ENCODE measurements around the gene ALG13. TPM values are rescaled to one million over a fixed set of nuclear protein-coding genes. Genes with fewer than 3 reads are reported as not detected.
A peak's percentile ranks its signal among the peaks of the same experiment; 100 is the strongest.

ALG13 gene
- total RNA-seq, 2 experiments from 2014 or later: 82.2 to 86.2 TPM

- Mint-ChIP-seq H3K4me1 (ENCODE audit: low read depth) (peaks cover 37% of the 10 kb centered on the region), H3K9me3 (no peaks in the 10 kb centered on the region), H3K27me3 (no peaks in the 10 kb centered on the region), H3K36me3 (ENCODE audit: low read depth) (peaks cover 87% of the 10 kb centered on the region), H3K27ac (no peak overlapping the region), H3K4me3 (no peak overlapping the region)
- intact Hi-C loops (cut with DNase I, micrococcal nuclease): loop anchor here in 1 of 2 experiments (10.0 kb wide), 2 partner anchors 1157 to 1953 kb away; partner anchors contain the start of genes ACSL4 and AMOT
- no peaks in the 10 kb centered on the region for H3K27me3 ChIP-seq (ENCODE audit: control insufficient read depth in 1 of 2, insufficient read depth in 2 of 2, low read length in 2 of 2)
- no peak overlapping the region for H3K27ac ChIP-seq (ENCODE audit: low read depth in 1 of 2, low read length in 2 of 2)
- no peak for TF ChIP-seq CTCF (IDR thresholded peaks at IDR 0.05)
- peaks cover 58% of the 10 kb centered on the region for H3K36me3 ChIP-seq (ENCODE audit: insufficient read depth, low read length)
- no peak overlapping the region for H3K4me3 ChIP-seq (ENCODE audit: low read length)
- H3K9me3 ChIP-seq (ENCODE audit: control insufficient read depth in 1 of 2, insufficient read depth in 1 of 2, low read length in 2 of 2): no peaks in the 10 kb centered on the region
- ATAC-seq (ENCODE audit: poor library complexity): no peak
- POLR2A ChIA-PET: no interaction called here
- DNase-seq: no peak
- peaks cover 11% of the 10 kb centered on the region for H3K4me1 ChIP-seq (ENCODE audit: insufficient read depth, low read length)
- CTCF ChIA-PET: no interaction called here
Measured at GRCh38 chrX:111687305-111687704, 6.3 kb downstream of the ALG13 start.

- intact Hi-C loops (cut with DNase I, micrococcal nuclease): no loop called here
- no peak overlapping the region for H3K27ac ChIP-seq (ENCODE audit: low read depth in 1 of 2, low read length in 2 of 2)
- no peak for TF ChIP-seq CTCF (IDR thresholded peaks at IDR 0.05)
- H3K27ac Mint-ChIP-seq: no peak overlapping the region
- H3K9me3 ChIP-seq (ENCODE audit: control insufficient read depth in 1 of 2, insufficient read depth in 1 of 2, low read length in 2 of 2): no peaks in the 10 kb centered on the region
- CTCF ChIA-PET: no interaction called here
- H3K4me1 Mint-ChIP-seq (ENCODE audit: low read depth): no peaks in the 10 kb centered on the region
- H3K36me3 ChIP-seq (ENCODE audit: insufficient read depth, low read length): peaks cover 9% of the 10 kb centered on the region
- H3K4me3 ChIP-seq (ENCODE audit: low read length): no peak overlapping the region
- no peaks in the 10 kb centered on the region for H3K4me1 ChIP-seq (ENCODE audit: insufficient read depth, low read length)
- no peak overlapping the region for H3K4me3 Mint-ChIP-seq
- H3K36me3 Mint-ChIP-seq (ENCODE audit: low read depth): peaks cover 22% of the 10 kb centered on the region
- DNase-seq (no peak), ATAC-seq (ENCODE audit: poor library complexity) (no peak)
- POLR2A ChIA-PET: interaction anchor here (0.6 kb wide), 1 partner anchor 169 kb away, joined by 3 read pairs; no protein-coding TSS in a partner anchor
- no peaks in the 10 kb centered on the region for H3K9me3 Mint-ChIP-seq
- no peaks in the 10 kb centered on the region for H3K27me3 Mint-ChIP-seq
- H3K27me3 ChIP-seq (ENCODE audit: control insufficient read depth in 1 of 2, insufficient read depth in 2 of 2, low read length in 2 of 2): no peaks in the 10 kb centered on the region
Measured at GRCh38 chrX:111695297-111695880, 14.4 kb downstream of the ALG13 start.

DNA sequence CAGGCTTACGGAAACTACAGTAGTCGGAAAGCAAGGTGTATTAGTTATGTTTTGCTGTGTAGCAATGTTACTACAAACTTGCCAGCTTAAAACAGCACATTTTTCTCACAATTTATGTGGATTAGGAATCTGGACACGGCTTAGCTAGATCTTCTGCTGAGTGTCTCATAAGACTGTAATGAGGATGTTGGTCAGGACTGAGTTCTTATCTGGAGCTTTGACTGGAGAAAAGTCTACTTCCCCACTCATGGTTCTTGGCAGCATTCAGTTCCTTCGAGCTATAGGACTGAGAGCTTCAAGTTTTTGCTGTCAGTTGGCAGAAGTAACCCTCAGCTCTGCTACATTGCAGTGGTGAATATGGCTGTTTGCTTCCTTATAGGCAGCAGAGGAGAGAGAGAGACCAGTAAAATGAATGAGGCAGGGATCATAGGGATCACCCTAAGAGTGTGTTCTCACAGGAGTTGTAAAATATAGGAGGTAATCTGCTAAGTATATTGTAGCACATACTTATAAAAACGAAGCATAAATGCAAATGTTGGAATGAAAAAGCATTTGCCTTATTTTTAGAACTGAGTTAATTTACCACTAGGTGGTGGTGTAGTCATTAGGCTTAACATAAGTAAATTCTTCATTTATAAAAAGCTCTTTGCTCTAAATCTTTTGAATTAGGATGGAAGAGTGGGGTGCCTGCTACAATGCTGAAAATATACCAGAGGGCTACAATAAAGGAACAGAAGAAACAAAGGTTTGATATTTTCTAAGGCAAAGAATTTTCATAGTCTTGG, 38.6 kb downstream of the ALG13 start:
- Histone ChIP-seq H3K9me3 (ENCODE audit: control insufficient read depth in 1 of 2, insufficient read depth in 1 of 2, low read length in 2 of 2) (no peaks in the 10 kb centered on the region), H3K4me3 (ENCODE audit: low read length) (no peak overlapping the region), H3K4me1 (ENCODE audit: insufficient read depth, low read length) (no peaks in the 10 kb centered on the region), H3K27ac (ENCODE audit: low read depth in 1 of 2, low read length in 2 of 2) (no peak overlapping the region), H3K27me3 (ENCODE audit: control insufficient read depth in 1 of 2, insufficient read depth in 2 of 2, low read length in 2 of 2) (no peaks in the 10 kb centered on the region), H3K36me3 (ENCODE audit: insufficient read depth, low read length) (peaks cover 13% of the 10 kb centered on the region)
- DNase-seq: no peak
- H3K27me3 Mint-ChIP-seq: no peaks in the 10 kb centered on the region
- peak; percentile 13 for TF ChIP-seq CTCF (IDR thresholded peaks at IDR 0.05)
- no peak for ATAC-seq (ENCODE audit: poor library complexity)
- H3K4me1 Mint-ChIP-seq (ENCODE audit: low read depth): no peaks in the 10 kb centered on the region
- H3K36me3 Mint-ChIP-seq (ENCODE audit: low read depth): peaks cover 50% of the 10 kb centered on the region
- no peak overlapping the region for H3K27ac Mint-ChIP-seq
- ChIA-PET POLR2A (no interaction called here), CTCF (interaction anchor here (0.5 to 0.6 kb wide), 2 partner anchors 920 to 1015 kb away, joined by 3 read pairs; no protein-coding TSS in a partner anchor)
- no peaks in the 10 kb centered on the region for H3K9me3 Mint-ChIP-seq
- no peak overlapping the region for H3K4me3 Mint-ChIP-seq
- intact Hi-C loops (cut with DNase I, micrococcal nuclease): loop anchor here in 1 of 2 experiments (2.0 kb wide), 1 partner anchor 17 kb away; no protein-coding TSS in a partner anchor
